Suprapubic skin (tissue), 3 donors: Measurements from ENCODE around the gene SUSD6.

Experiments
- POLR2A ChIP-seq, 2 donors: fragments of 450-650 bp; IDR thresholded peaks; one replicate each; pipeline ENCODE4 v1.6.1; 2017; ENCODE audit warnings: antibody characterized with exemption in 2 of 2, mild to moderate bottlenecking in 2 of 2, moderate library complexity in 2 of 2
- TF ChIP-seq, protein P1 (sequence below), 2 donors: fragments of 200-600 bp in 1 of 2; fragments of 450-650 bp in 1 of 2; sonication (generic) in 1 of 2; IDR thresholded peaks; one replicate each; pipeline ENCODE4 v1.5.1; 2016 to 2019; ENCODE audit warnings: antibody characterized with exemption in 2 of 2, mild to moderate bottlenecking in 1 of 2, moderate library complexity in 1 of 2

DNA sequence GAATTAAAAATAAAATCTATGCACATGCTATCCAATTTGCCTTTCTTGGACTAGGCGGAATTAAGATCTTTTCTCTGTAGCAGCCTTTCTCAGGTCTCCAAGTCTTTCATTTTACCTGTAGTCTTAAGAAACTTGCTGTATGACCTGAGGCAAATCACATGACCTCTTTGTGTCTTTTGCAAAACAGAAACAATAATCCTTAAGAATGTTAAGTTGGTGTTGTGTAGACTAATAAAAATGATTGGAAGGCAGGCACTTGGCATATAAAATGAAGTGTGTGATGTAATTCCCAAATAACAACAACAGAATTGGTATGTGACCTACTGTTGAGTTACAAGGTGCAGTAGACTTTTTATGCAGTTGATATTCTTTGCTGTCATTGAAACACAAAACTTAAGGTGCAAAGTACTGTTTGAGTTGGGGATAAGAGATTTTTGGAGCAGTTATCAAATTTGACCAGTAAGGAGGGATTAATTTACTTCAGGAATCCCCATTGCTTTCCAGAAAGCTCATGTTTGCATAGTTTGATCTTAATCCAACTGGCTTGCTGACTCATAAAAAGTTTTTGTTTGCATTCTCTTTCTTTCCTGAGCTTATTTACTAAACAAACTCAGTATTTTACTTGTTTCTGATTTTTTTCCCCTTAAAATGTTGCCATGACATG is 51.4 kb downstream of the SUSD6 start:
- TF ChIP-seq, protein P1, sequence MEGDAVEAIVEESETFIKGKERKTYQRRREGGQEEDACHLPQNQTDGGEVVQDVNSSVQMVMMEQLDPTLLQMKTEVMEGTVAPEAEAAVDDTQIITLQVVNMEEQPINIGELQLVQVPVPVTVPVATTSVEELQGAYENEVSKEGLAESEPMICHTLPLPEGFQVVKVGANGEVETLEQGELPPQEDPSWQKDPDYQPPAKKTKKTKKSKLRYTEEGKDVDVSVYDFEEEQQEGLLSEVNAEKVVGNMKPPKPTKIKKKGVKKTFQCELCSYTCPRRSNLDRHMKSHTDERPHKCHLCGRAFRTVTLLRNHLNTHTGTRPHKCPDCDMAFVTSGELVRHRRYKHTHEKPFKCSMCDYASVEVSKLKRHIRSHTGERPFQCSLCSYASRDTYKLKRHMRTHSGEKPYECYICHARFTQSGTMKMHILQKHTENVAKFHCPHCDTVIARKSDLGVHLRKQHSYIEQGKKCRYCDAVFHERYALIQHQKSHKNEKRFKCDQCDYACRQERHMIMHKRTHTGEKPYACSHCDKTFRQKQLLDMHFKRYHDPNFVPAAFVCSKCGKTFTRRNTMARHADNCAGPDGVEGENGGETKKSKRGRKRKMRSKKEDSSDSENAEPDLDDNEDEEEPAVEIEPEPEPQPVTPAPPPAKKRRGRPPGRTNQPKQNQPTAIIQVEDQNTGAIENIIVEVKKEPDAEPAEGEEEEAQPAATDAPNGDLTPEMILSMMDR (IDR thresholded peaks at IDR 0.05): no peak
- no peak for TF ChIP-seq POLR2A (IDR thresholded peaks at IDR 0.05)
